GM20431 (cell line): ENCODE results near the gene KXD1.
"Not testable (repeated sequence)": the region's sequence is repeated elsewhere in the genome, so short reads cannot be mapped to it uniquely, and the experiment has no call there.

Experiments used
- in situ Hi-C: fragments of 300-500 bp; cut with MseI, MboI; formaldehyde crosslinking; loops from one replicate; pipeline ENCODE4 v1.15.0; 2020; ENCODE audit warnings: low sequenced_read_pairs; ENCODE audit not compliant: unreplicated experiment

Gene KXD1

DNA sequence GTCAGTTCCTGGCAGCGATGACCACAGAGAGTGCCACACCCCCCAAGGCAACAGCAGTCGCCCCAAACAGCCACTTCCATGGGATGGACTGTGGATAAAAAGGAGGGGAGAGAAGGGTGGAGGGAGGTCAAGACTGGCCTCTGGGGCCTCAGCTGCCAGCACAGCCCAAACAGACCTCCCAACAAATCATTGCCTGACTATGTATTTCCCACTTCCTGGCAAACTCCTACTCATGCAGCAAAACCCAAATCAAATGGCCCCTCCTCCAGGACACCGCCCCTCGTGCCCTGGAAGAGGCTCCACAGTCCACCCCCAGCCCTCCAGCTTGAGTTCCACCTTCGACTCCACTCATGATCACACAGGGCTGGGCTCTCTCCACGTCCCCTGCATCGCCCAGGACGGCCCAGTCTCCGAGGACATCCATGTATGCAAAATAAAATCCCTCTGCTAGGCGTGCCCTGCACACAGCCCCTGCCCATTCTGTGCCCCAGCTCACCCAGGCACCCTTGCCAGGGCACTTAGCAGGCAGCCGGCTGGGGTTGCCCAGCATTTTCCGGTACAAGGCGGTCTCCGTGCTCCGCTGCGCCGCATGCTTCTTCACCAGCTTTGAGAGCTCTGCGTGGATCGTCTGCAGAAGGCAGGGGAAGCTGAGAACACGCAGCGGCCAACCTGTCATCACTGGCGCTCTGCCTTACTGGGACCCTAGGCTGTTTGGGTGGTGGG lies 25.3 kb upstream of the KXD1 start:
- in situ Hi-C loops, result no loop called here

DNA sequence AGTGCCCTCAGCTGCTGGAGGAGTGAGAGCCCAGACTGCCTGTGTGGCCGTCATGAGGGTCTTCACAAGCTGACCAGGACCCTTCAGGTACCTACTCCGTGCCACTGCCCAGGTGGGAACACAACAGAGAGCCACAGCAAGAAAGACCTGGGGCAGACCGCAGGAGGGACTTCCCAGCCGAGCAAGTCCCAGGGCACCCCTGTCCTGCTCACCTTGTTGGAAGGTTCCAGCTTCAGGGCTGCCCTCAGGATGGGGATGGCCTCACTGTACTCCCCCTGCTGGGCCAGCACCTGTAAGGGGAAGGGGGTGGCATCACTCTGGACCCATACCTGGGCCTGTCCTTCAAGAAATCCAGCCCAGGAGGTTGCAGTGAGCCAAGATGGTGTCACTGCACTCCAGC lies 24.6 kb upstream of the KXD1 start:
- in situ Hi-C loops, result no loop called here

DNA sequence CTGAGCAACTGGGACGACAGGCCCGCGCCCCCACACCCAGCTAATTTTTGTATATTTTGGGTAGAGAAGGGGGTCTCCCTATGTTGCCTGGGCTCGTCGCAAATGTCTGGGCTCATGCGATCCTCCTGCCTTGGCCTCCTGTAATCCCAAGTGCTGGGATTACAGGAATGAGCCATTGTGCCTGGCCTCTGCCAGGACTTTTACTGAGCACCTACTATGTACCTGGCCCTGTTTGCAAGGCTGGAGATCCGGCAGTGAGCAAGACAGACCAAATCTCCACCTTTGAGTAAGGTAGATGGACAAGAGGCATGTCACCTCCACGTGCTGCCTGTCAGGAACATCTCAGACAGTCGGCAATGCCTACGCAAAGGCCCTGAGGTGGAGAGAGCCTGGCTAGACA lies 21.2 kb upstream of the KXD1 start:
- in situ Hi-C loops, result no loop called here

DNA sequence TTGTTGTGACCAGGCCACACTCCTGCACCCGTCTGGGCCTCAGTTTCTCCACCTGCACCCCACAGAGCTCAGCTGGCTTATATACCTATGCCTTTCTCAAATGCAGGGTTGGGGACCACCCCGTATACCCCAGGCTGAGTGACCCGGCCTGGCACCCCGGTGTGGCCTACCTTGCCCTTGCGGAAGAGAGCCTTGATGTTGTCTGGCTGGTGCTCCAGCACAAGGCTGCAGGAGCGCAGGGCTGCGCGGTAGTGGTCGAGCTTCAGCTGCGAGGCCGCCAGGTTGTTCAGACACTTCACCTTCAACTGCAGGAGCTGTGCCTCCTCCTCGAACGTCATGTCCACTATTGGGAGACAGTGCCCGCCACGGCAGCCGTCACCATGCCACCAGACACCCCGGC lies 20.2 kb upstream of the KXD1 start:
- in situ Hi-C loops, result no loop called here

DNA sequence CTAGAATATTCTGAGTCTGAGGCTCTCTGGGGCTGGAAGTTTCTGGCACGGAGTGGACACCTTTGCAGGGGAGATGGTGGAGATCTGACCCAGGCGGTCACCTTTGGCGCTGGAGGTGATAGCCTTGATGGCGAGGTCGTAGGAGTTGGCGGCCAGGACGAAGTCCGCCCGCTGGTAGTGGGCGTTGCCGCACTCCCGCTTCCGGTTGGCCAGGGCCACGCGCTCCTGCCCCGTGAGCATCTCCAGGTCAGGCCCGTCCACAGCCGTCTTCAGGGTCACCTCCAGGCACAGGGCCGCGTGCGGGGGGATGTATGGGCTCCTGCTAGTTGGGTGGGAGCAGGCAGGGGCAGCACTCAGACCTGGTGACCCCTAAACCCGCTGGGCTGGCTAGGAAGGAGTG lies 19.6 kb upstream of the KXD1 start:
- in situ Hi-C loops, result no loop called here

DNA sequence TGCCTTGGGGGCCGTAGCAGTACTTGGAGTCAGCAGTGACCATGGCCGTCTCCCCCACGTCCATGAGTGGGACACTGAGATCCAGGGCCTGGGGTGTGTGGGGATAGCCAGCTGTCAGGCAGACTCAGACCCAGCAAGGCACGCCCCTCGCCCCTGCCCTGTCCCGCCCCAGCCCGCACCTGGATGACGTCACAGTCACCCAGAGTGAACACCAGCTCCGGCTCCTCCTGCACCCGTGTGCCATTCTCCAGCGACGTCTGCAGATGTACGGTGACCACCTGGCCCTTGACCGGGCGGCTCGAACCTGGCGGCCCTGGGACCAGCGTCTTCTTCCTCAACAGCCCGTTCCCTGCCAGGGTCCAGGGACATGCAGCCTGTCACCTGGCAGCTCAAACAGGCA lies 18.3 kb upstream of the KXD1 start:
- in situ Hi-C loops, result no loop called here

DNA sequence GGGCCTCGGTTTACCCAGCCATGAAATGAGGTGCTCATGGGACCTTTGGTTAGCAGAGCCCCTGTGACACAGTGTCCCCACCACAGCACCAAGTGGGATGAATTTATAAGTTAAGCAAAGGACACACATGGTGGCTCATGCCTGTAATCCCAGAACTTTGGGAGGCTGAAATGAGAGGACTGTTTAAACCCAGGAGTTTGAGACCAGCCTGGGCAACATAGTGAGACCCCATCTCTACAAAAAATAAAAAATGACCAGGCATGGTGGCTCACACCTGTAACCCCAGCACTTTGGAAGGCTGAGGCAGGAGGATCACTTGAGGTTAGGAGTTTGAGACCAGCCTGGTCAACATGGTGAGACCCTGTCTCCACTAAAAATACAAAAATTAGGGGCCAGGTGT lies 17.5 kb upstream of the KXD1 start:
- in situ Hi-C loops, result not testable (repeated sequence)

DNA sequence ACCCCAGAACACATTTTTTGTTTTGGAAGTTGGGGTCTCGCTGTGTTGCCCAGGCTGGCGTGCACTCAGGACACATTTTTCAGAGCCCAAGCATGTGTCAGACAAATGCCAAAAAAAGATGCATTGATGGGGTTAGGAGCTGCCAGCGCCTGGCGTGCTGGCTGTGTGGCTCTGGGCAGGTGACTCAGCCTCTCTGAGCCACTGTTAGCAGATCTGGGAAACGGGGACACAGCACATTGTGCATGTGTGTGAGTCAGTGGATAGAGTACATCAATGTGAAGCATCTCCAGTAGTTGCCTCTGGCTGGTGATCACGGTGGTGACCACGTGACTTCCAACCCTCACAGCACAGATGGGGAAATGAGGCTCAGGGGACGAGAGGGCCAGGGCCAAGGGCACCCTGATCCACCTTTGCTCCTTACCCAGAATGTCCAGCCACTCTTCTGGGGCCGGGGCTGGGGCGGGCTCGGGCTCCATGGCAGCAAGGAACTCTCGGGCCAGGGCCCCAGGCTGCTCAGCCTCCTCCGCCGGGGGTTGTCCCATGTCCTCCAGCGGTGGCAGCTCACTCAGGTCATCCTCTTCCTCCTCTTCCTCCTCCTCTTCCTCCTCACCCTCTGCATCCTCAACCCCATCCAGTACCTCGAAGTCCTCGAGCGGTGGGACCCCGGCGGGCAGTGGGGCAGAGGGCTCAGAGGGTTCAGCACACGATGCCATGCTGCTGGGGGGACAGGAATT lies 16.2 kb upstream of the KXD1 start:
- in situ Hi-C loops, result no loop called here

DNA sequence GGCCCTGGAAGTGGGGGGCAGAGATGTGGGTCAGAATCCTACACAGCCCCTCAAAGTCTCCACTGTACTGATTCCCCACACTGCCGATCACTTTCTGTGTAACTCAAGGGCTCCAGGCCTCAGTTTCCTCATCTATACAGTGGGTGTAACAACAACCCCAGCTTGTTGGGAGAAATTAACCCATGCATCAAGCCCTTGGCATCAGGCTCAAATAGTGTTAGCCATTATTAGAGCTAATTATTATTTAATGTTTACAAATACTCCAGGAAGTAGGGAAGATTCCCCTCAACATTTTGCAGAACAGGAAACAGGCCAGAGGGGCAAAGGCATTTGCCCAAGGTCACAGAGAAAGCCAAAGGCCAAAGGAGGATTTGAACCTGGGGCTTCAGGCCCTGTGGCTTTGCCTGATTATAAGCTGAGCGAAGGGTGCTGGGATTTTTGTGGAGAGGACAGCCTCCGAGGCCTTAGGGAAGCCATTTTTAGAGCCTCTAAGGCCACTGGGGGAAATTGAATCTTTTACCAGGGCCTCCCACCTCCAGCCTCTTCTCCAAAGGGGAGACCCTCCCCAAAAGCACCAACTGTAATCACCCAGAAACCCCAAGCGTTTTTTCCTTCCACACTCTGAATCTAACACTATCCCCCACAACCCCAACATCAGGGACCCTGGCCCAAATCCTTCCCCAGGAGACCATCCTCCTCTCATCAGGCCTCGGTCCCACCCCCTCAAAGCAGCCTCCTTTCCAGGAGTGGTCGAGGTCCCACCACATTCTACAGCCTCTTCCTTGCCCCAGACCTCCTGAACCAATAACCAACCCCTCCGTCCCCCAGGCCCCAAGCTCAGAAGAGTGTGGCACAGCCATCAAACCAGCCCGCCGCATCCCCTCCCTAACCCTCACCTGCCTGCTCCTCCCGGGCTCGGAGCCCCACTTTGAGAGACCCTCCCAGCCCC lies 15.4 kb upstream of the KXD1 start:
- in situ Hi-C loops, result no loop called here

DNA sequence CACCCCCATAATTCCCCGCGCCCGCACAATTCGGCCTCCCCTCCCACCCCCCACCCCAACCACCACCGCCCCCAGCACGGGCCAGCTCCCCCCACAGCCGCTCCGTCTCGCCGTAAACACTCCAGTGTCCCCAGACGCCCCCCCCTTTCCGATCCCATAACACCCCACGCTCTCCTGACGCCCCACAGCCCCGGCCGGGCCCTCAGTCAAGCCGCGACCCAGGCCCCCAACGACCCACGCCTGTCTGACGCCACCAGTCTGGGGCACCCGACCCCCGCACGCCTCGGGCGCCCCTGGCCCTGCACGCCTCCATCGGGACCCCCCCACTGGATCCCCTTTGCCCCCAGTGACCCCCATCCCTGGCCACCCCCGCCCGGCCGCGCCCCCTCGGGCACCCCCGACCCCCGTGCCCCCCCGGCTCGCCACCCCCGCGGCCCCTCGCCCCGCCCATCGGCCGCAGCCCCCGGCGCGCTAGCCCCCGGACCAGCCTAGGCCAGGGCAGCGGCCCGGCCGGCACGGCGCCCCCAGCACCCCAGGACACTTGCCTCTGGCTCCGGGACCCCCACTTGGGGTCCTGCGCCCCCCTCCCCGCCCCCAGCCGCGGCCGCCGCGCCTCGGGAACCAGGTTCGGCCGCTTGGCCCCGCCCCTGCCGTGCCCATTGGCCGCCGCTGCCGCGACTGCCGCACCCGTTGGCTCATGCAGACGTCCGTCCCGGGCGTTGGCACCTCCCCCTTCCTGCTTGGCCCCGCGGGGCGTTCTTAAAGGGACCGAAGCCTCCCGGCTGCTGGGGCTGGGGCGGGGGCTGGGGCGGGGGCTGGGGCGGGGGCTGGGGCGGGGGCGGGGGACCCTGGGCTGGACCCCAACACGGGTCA lies 14.5 kb upstream of the KXD1 start, which contains the start of gene FKBP8:
FKBP8 (minus strand) TSS at position 633 of the 873 bp plus-strand sequence. CDS start 1,603 bp downstream, outside the sequence.
- in situ Hi-C loops, result no loop called here

DNA sequence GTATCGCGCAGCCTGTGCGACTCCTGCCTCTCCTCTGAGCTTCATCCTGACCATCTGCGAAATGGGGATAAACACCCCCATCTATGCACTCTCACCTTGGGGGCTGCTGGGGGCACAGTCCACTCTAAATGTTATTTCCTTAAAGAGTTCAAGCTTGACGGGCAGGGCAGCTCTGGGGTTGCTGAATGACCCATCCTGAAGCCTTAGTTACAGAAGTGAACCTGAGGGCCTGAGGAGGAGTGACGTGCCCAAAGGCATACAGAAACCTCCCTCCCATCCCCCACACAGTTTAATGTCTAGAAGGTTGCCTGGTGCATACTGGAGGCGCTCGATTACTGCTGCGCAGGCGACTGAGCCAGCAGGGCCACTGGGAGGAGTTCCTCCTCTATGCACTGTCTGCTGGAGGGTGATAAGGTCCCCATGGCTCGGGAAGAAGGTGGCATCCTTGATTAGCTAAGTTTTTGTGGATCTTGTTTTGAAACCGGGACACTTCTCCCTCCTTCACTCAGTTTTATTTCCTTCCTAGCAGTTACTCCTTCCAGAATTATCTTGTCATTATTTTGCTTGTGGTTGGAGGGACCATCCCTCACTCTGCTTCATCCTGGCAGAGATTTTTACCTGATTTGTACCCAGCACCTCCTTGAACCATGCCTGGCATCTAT lies 13.7 kb upstream of the KXD1 start:
- in situ Hi-C loops, result no loop called here

DNA sequence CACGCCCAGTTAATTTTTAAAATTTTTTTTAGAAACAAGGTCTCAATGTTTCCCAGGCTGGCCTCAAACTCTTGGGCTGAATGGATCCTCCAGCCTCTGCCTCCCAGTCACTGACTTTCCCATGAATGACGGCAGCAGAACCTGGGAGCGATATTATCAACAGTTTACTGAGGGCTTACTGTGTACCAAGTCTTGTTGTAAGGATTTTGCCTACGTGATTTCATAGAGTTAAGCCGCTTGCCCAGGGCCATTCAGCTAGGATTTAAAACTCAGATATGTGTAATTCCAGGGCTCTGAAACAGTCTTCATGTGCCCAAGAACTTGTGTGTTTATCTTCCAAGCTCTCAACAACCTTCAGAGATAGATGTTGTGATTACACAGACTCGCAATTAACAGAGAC lies 6.0 kb upstream of the KXD1 start:
- in situ Hi-C loops, result no loop called here

DNA sequence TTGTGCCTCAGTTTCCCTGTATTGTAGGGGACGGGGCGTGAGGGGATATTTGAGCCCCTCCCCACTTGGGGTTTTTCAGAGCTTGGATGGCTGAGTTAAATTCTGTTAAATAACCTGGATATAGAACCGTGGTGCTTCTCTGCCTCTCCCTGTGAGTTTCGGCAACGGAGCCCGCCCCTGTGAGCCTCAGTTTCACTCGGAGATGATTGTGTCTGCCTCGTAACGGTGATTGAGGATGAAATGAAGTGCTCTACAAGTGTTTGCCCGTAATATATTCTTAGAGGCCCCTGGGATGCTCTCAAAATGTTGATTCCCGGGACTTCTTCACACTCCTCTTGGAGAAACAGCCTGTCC lies 509 bp downstream of the KXD1 start:
- in situ Hi-C loops, result no loop called here

DNA sequence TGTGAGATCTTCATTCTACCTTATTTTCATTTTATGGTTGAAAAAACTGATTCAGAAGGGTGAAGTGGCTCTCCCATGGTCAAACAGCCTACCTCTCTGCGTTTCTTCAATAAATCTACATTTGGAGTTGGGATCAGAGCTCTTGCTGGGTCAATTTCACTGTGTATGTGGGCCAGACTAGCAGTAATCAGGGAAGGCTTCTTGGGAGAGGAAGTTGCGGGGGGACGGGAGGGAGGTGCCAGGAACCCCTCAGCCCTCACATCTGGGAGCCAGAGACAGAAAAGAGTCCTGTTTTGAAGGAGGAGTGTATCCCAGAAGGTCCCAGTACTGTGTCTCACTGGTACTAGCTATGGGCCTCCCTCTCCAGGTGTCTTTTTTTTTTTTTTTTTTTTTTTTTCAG lies 934 bp downstream of the KXD1 start:
- in situ Hi-C loops, result no loop called here

DNA sequence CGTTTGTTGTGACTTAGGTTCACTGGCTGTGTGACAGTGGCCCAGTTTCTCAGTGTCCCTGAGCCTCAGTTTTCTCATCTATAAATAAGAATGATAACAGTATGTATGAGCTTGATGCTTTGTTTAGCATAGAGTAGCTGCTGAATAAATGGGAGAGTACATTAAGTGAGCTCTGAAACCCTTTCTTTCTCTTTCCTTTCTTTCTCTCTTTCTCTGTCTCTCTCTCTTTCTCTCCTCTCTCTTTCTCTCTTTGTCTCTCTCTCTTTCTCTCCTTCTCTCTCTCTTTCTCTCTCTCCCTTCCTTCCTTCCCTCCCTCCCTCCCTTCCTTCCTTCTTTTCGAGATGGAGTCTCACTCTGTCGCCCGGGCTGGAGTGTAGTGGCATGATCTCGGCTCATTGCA lies 2.0 kb downstream of the KXD1 start:
- in situ Hi-C loops, result no loop called here

DNA sequence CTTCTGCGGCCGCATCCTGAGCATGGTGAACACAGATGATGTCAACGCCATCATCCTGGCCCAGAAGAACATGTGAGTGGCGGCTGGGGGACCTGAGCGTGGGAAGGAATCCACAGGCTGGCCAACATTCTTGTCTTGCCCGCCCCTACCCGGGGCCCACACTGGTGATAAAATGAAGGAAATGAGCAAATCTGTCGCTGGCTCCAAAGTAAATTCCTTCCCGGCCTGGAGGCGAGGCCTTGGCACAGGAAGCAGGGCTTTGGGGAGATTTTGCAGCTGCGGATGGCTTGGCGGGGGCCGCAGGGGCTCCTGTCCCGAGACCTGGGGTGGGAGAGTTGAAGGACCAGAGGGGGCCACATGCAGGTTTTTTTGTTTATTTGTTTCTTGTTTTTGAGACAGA lies 4.4 kb downstream of the KXD1 start:
- in situ Hi-C loops, result no loop called here

DNA sequence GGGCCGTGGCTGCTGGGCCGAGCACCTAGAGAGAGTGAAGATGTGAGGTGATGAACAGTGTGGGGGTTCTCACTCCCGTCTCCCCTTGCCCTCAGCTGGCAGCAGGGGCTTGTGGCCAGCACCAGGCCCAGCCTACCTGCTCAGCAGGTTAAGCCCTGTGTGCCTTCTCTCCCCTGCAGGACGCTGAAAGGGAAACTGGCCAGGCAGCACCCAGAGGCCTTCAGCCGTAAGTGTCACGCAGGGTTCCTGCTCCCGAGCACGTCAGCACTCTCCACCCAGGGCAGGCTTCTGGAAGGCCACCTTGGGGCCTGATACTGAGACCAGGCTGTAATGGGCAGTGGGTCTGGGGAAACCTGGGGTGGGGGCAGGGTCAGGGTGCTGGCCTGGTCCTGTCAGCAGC lies 9.3 kb downstream of the KXD1 start:
- in situ Hi-C loops, result no loop called here

DNA sequence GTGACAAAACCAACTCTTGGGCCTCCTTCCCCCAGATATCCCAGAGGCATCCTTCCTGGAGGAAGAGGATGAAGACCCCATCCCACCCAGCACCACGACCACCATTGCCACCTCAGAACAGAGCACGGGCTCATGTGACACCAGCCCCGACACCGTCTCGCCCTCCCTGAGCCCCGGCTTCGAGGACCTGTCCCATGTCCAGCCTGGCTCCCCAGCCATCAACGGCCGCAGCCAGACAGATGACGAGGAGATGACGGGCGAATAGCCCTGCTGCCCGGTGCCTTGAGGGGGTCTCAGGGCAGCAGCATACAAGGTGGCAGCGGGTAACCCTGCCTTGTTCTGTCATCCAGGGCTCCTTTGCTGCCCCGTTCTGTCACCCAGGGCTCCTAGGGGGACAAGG lies 10.7 kb downstream of the KXD1 start:
- in situ Hi-C loops, result no loop called here

DNA sequence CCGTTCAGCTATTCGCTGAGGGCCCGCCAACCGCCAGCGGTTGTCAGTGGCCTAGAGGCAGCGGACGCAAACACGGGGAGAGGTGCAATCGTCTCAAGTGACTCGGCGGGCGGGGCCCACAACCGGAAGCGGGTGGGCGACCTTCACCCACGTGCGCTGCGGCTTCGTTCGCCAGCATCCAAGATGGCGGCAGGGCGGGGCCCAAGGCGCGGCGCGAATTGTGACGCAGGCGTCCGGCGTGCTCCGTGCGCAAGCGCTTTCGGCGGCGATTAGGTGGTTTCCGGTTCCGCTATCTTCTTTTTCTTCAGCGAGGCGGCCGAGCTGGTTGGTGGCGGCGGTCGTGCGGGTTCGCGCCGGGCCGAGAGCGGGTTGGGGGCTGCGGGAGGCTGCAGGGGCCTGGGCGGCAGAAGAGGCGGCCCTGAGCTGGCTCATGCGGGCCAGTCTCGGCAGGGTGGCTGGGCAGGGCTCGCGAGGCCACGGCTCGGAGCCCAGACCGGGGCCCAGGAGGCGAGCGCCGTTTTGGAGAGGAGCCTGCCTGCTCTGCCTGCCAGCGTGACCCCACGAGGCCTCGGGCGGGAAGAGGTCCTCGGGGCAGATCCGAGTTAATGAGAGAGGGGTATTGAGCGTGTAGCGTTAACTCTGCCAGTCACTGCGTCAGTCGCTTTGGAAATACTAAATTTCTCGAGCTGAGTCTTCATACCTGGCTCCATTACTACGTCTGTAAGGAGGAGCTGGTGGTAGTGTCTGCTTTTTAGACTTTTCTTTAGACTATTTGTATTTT lies 14.1 kb downstream of the KXD1 start, which contains the start of gene UBA52:
UBA52 (plus strand) TSS at position 294 of the 781 bp plus-strand sequence. CDS start 1,444 bp downstream, outside the sequence.
- in situ Hi-C loops, result no loop called here
